Measurements from ENCODE around the gene CLEC7A. TPM values are rescaled to one million over a fixed set of nuclear protein-coding genes. Genes with fewer than 3 reads are reported as not detected.

Gene CLEC7A
- total RNA-seq, 1 experiment from 2014 or later = not detected

GRCh38 chr12:10174986-10175614, 45.1 kb upstream of the CLEC7A start:
- TF ChIP-seq CTCF (conservative IDR thresholded peaks at IDR 0.05) = no peak
- WGBS (ENCODE audit: extremely low coverage, insufficient read length, low lambda C conversion rate) = no CpG with 5 or more reads among the region's 2 CpGs
- Histone ChIP-seq H3T11ph (ENCODE audit: low read length) (no peak overlapping the region), H4K91ac (ENCODE audit: insufficient read length, low read depth, low read length) (no peak overlapping the region), H3K79me1 (ENCODE audit: insufficient read depth, low read depth, low read length, poor library complexity, severe bottlenecking) (no peaks in the 10 kb centered on the region), H4K5ac (ENCODE audit: insufficient read length, low read depth, low read length) (no peak overlapping the region), H2BK20ac (ENCODE audit: low read depth, low read length, poor library complexity, severe bottlenecking) (no peak overlapping the region), H2AK5ac (ENCODE audit: insufficient read length, low read length) (no peak overlapping the region), H3K56ac (ENCODE audit: insufficient read length, low read depth, low read length) (no peak overlapping the region), H3K27me3 (ENCODE audit: insufficient read depth, low read length) (no peaks in the 10 kb centered on the region), H3K9ac (ENCODE audit: extremely low read depth, insufficient read length, low read length) (no peak overlapping the region), H3K18ac (ENCODE audit: insufficient read length, low read depth, low read length) (no peak overlapping the region), H2BK12ac (ENCODE audit: insufficient read length, low read depth, low read length) (no peak overlapping the region), H3K23ac (ENCODE audit: insufficient read length, low read depth, low read length) (no peak overlapping the region), H3K4me2 (ENCODE audit: insufficient read depth, insufficient read length, low read length) (no peak overlapping the region), H3K14ac (ENCODE audit: insufficient read depth, low read length) (no peak overlapping the region), H3K79me2 (ENCODE audit: insufficient read depth, low read length) (no peaks in the 10 kb centered on the region), H3K27ac (ENCODE audit: insufficient read length, low read depth, low read length) (no peak overlapping the region), H2BK5ac (ENCODE audit: insufficient read length, low read length) (no peak overlapping the region), H2BK120ac (ENCODE audit: low read depth, low read length, poor library complexity, severe bottlenecking) (no peak overlapping the region), H2BK15ac (ENCODE audit: low read depth, low read length) (no peak overlapping the region), H3K4me1 (ENCODE audit: insufficient read depth, low read length) (no peaks in the 10 kb centered on the region), H4K8ac (replicated peaks; ENCODE audit: insufficient read length, low read depth, low read length) (no peak overlapping the region), H3K4ac (ENCODE audit: low read depth, low read length) (no peak overlapping the region), H4K20me1 (ENCODE audit: control insufficient read depth, insufficient read depth, insufficient read length) (no peaks in the 10 kb centered on the region), H2AFZ (ENCODE audit: low read length) (no peak overlapping the region), H3K9me3 (ENCODE audit: control insufficient read depth, low read depth, low read length) (no peaks in the 10 kb centered on the region), H3K23me2 (ENCODE audit: insufficient read length, low read depth, low read length, poor library complexity, severe bottlenecking) (no peaks in the 10 kb centered on the region)
- Mint-ChIP-seq H3K27me3 (ENCODE audit: low read depth) (no peaks in the 10 kb centered on the region), H3K36me3 (ENCODE audit: insufficient read depth in 1 of 3, low read depth in 3 of 3) (no peaks in the 10 kb centered on the region; a peak in 1 of 7 replicates), H3K4me3 (no peak overlapping the region), H3K9me3 (no peaks in the 10 kb centered on the region), H3K4me1 (no peaks in the 10 kb centered on the region; a peak in 1 of 4 replicates), H3K27ac (no peak overlapping the region)
- no peak for DNase-seq
